GM23338 (cell line): ENCODE measurements around the gene PLCL1. TPM values are rescaled to one million over a fixed set of nuclear protein-coding genes. Genes with fewer than 3 reads are reported as not detected.
A peak's percentile ranks its signal among the peaks of the same experiment; 100 is the strongest.

ENCODE experiments used
- ATAC-seq: fragments of 200-7000 bp; cut with Tn5 transposase; 3 replicates; pipeline ENCODE4 v1.9.1; 2020
- DNase-seq: peaks from one replicate; pipeline ENCODE4 v3.0.0-alpha.2; 2015; ENCODE audit warnings: low spot score
- H2AFZ ChIP-seq: fragments of 200-600 bp; sonication (generic); 2 replicates; pipeline ENCODE4 v1.8.0; 2016; ENCODE audit warnings: antibody characterized with exemption, mild to moderate bottlenecking, moderate library complexity
- H3F3A ChIP-seq: fragments of 200-600 bp; sonication (generic); replicated peaks from 2 replicates; pipeline ENCODE4 v1.8.0; 2017; ENCODE audit warnings: antibody characterized with exemption, mixed run types, low read depth
- H3K27ac ChIP-seq: fragments of 200-600 bp; sonication (generic); 2 replicates; pipeline ENCODE4 v1.6.1; 2016; ENCODE audit warnings: low read depth
- H3K27me3 ChIP-seq: fragments of 200-600 bp; sonication (generic); 2 replicates; pipeline ENCODE4 v1.8.0; 2016; ENCODE audit warnings: mild to moderate bottlenecking, mixed run types, moderate library complexity; ENCODE audit not compliant: insufficient read depth
- H3K36me3 ChIP-seq: fragments of 200-600 bp; sonication (generic); 2 replicates; pipeline ENCODE4 v1.8.0; 2016; ENCODE audit warnings: mild to moderate bottlenecking; ENCODE audit not compliant: insufficient read depth
- H3K4me1 ChIP-seq: fragments of 200-600 bp; sonication (generic); 2 replicates; pipeline ENCODE4 v1.8.0; 2016; ENCODE audit warnings: mild to moderate bottlenecking, moderate library complexity; ENCODE audit not compliant: insufficient read depth
- H3K4me2 ChIP-seq: fragments of 200-600 bp; sonication (generic); 2 replicates; pipeline ENCODE4 v1.7.1; 2017; ENCODE audit warnings: mixed run types
- H3K4me3 ChIP-seq: fragments of 200-600 bp; sonication (generic); 2 replicates; pipeline ENCODE4 v1.6.1; 2016; ENCODE audit warnings: mixed run types
- H3K79me2 ChIP-seq: fragments of 200-600 bp; sonication (generic); replicated peaks from 2 replicates; pipeline ENCODE4 v1.8.0; 2017; ENCODE audit warnings: mild to moderate bottlenecking; ENCODE audit not compliant: insufficient read depth
- H3K9me2 ChIP-seq: fragments of 200-600 bp; sonication (generic); 2 replicates; pipeline ENCODE4 v1.8.0; 2017; ENCODE audit not compliant: insufficient read depth
- H4K20me1 ChIP-seq: fragments of 200-600 bp; sonication (generic); replicated peaks from 2 replicates; pipeline ENCODE4 v1.8.0; 2017; ENCODE audit warnings: mild to moderate bottlenecking; ENCODE audit not compliant: insufficient read depth
- H3K27ac Mint-ChIP-seq: 2 replicates; pipeline ENCODE4 v1.8.0; 2020; ENCODE audit warnings: inconsistent platforms, mild to moderate bottlenecking, moderate library complexity, mixed read lengths
- H3K27me3 Mint-ChIP-seq: 3 replicates; pipeline ENCODE4 v1.8.0; 2022; ENCODE audit warnings: low read depth, mild to moderate bottlenecking, moderate library complexity, mixed read lengths, inconsistent platforms; ENCODE audit not compliant: insufficient read depth, poor library complexity
- H3K36me3 Mint-ChIP-seq: 3 replicates; pipeline ENCODE4 v1.8.0; 2021; ENCODE audit warnings: low read depth, mild to moderate bottlenecking, inconsistent platforms, moderate library complexity, mixed read lengths
- H3K4me1 Mint-ChIP-seq: 3 replicates; pipeline ENCODE4 v1.8.0; 2020; ENCODE audit warnings: mild to moderate bottlenecking, inconsistent platforms, mixed read lengths
- H3K4me3 Mint-ChIP-seq: 3 replicates; pipeline ENCODE4 v1.8.0; 2021; ENCODE audit warnings: moderate library complexity, mild to moderate bottlenecking, inconsistent platforms, mixed read lengths
- H3K9me3 Mint-ChIP-seq: 3 replicates; pipeline ENCODE4 v1.8.0; 2020; ENCODE audit warnings: moderate library complexity, mild to moderate bottlenecking, inconsistent platforms, mixed read lengths
- CREB1 ChIP-seq: fragments of 250-450 bp; sonication (Bioruptor Pico); IDR thresholded peaks from 2 replicates; pipeline ENCODE4 v1.5.0; 2020; ENCODE audit warnings: low read depth, mild to moderate bottlenecking, moderate library complexity
- EZH2 ChIP-seq: fragments of 200-600 bp; sonication (generic); IDR thresholded peaks from one replicate; pipeline ENCODE4 v1.8.0; 2017; ENCODE audit warnings: antibody characterized with exemption, mild to moderate bottlenecking, low read depth; ENCODE audit not compliant: unreplicated experiment
- EZH2phosphoT487 ChIP-seq: fragments of 200-600 bp; sonication (generic); IDR thresholded peaks from one replicate; pipeline ENCODE4 v1.8.1; 2018; ENCODE audit warnings: antibody characterized with exemption; ENCODE audit not compliant: unreplicated experiment
- NANOG ChIP-seq: IDR thresholded peaks from 2 replicates; pipeline ENCODE4 v1.6.1; 2016; ENCODE audit warnings: antibody characterized with exemption, borderline replicate concordance
- POLR2AphosphoS5 ChIP-seq: IDR thresholded peaks from 2 replicates; pipeline ENCODE4 v1.6.1; 2016; ENCODE audit warnings: antibody characterized with exemption, low read depth
- ZNF114 ChIP-seq: fragments of 250-450 bp; sonication (Bioruptor Pico); IDR thresholded peaks from 2 replicates; pipeline ENCODE4 v1.5.0; 2020; ENCODE audit warnings: mild to moderate bottlenecking, moderate library complexity
- ZNF331 ChIP-seq: fragments of 250-450 bp; sonication (Bioruptor Pico); IDR thresholded peaks from 2 replicates; pipeline ENCODE4 v1.5.0; 2020; ENCODE audit warnings: low read depth, mild to moderate bottlenecking, moderate library complexity
- ZNF462 ChIP-seq: fragments of 250-450 bp; sonication (Bioruptor Pico); IDR thresholded peaks from 2 replicates; pipeline ENCODE4 v1.5.0; 2020; ENCODE audit warnings: mild to moderate bottlenecking, moderate library complexity
- polyA plus RNA-seq: library from polyadenylated mRNA; unstranded; fragments of >200 nt; fragmentation: Nextera tagmentation; extraction: Ambion mirVana; gene quantifications from 2 replicates; pipeline ENCODE4 v1.2.1, GENCODE V29; 2016
- total RNA-seq: library from RNA; depleted of rRNA; stranded (reverse); fragments of >200 nt; shearing (Covaris generic); gene quantifications from 2 replicates; pipeline ENCODE4 v1.2.3, GENCODE V29; 2014
- TF ChIP-seq, protein P1 (sequence below), 2 experiments: fragments of 200-600 bp in 1 of 2; sonication (generic) in 1 of 2; conservative IDR thresholded peaks; 2 replicates each; pipeline versions ENCODE4 v1.5.1 to v1.6.1; 2016 to 2017; ENCODE audit warnings: antibody characterized with exemption in 2 of 2, low read depth in 2 of 2, mild to moderate bottlenecking in 2 of 2, moderate library complexity in 1 of 2
- TF ChIP-seq, protein P2 (sequence below): IDR thresholded peaks from one replicate; pipeline ENCODE4 v1.6.1; 2018; ENCODE audit warnings: antibody characterized with exemption; ENCODE audit not compliant: unreplicated experiment

PLCL1 gene
- total and polyA plus RNA-seq, 2 experiments from 2014 or later, result not detected

- Mint-ChIP-seq H3K9me3 (no peaks in the 10 kb centered on the region), H3K4me1 (no peaks in the 10 kb centered on the region; the same call in 2 of the 3 replicates)
- H3K27ac ChIP-seq, result no peak overlapping the region
These were observed 79.1 kb downstream of the PLCL1 start for GRCh38 chr2:197883354-197884032.

GRCh38 chr2:197884252-197884651 is 79.9 kb downstream of the PLCL1 start:
- Mint-ChIP-seq H3K4me3 (no peak overlapping the region), H3K36me3 (no peaks in the 10 kb centered on the region), H3K27ac (no peak overlapping the region), H3K9me3 (no peaks in the 10 kb centered on the region), H3K4me1 (peaks cover 4% of the 10 kb centered on the region; the same call in 2 of the 3 replicates), H3K27me3 (no peaks in the 10 kb centered on the region)
- Histone ChIP-seq H3K9me2 (no peaks in the 10 kb centered on the region), H3K4me3 (no peak overlapping the region), H3K4me2 (no peak overlapping the region), H3K4me1 (peaks cover 3% of the 10 kb centered on the region; the same call in 1 of the 2 replicates), H3K27ac (no peak overlapping the region), H3K79me2 (no peaks in the 10 kb centered on the region), H3F3A (no peaks in the 10 kb centered on the region), H3K36me3 (no peaks in the 10 kb centered on the region), H2AFZ (peak overlapping the region; percentile 25; the same call in 1 of the 2 replicates), H3K27me3 (no peaks in the 10 kb centered on the region), H4K20me1 (no peaks in the 10 kb centered on the region)
- ATAC-seq (no peak), DNase-seq (no peak)
- no peak for TF ChIP-seq EZH2phosphoT487
- TF ChIP-seq NANOG, result no peak
- TF ChIP-seq, protein P1, sequence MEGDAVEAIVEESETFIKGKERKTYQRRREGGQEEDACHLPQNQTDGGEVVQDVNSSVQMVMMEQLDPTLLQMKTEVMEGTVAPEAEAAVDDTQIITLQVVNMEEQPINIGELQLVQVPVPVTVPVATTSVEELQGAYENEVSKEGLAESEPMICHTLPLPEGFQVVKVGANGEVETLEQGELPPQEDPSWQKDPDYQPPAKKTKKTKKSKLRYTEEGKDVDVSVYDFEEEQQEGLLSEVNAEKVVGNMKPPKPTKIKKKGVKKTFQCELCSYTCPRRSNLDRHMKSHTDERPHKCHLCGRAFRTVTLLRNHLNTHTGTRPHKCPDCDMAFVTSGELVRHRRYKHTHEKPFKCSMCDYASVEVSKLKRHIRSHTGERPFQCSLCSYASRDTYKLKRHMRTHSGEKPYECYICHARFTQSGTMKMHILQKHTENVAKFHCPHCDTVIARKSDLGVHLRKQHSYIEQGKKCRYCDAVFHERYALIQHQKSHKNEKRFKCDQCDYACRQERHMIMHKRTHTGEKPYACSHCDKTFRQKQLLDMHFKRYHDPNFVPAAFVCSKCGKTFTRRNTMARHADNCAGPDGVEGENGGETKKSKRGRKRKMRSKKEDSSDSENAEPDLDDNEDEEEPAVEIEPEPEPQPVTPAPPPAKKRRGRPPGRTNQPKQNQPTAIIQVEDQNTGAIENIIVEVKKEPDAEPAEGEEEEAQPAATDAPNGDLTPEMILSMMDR (conservative IDR thresholded peaks at IDR 0.05; ENCODE audit: low read depth in 2 of 2), result no peak
- no peak for TF ChIP-seq ZNF114 (CRISPR knock-in tag)
- TF ChIP-seq ZNF462 (CRISPR knock-in tag), result no peak

More at GRCh38 chr2:197883354-197884032, 79.1 kb downstream of the PLCL1 start:
- no peaks in the 10 kb centered on the region for H3F3A ChIP-seq
- no peaks in the 10 kb centered on the region for H3K79me2 ChIP-seq
- H3K36me3 ChIP-seq, result no peaks in the 10 kb centered on the region
- no peaks in the 10 kb centered on the region for H3K27me3 ChIP-seq
- no peaks in the 10 kb centered on the region; the same call in 1 of the 2 replicates for H3K4me1 ChIP-seq
- H2AFZ ChIP-seq, result no peak overlapping the region
- no peak for DNase-seq
- TF ChIP-seq ZNF114 (CRISPR knock-in tag), result no peak
- no peak for TF ChIP-seq EZH2
- no peak for TF ChIP-seq POLR2AphosphoS5
- no peak for TF ChIP-seq EZH2phosphoT487
- no peak for TF ChIP-seq ZNF331 (CRISPR knock-in tag)
- TF ChIP-seq CREB1, result no peak
- TF ChIP-seq, protein P2, sequence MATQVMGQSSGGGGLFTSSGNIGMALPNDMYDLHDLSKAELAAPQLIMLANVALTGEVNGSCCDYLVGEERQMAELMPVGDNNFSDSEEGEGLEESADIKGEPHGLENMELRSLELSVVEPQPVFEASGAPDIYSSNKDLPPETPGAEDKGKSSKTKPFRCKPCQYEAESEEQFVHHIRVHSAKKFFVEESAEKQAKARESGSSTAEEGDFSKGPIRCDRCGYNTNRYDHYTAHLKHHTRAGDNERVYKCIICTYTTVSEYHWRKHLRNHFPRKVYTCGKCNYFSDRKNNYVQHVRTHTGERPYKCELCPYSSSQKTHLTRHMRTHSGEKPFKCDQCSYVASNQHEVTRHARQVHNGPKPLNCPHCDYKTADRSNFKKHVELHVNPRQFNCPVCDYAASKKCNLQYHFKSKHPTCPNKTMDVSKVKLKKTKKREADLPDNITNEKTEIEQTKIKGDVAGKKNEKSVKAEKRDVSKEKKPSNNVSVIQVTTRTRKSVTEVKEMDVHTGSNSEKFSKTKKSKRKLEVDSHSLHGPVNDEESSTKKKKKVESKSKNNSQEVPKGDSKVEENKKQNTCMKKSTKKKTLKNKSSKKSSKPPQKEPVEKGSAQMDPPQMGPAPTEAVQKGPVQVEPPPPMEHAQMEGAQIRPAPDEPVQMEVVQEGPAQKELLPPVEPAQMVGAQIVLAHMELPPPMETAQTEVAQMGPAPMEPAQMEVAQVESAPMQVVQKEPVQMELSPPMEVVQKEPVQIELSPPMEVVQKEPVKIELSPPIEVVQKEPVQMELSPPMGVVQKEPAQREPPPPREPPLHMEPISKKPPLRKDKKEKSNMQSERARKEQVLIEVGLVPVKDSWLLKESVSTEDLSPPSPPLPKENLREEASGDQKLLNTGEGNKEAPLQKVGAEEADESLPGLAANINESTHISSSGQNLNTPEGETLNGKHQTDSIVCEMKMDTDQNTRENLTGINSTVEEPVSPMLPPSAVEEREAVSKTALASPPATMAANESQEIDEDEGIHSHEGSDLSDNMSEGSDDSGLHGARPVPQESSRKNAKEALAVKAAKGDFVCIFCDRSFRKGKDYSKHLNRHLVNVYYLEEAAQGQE, result no peak
- no peaks in the 10 kb centered on the region for H4K20me1 ChIP-seq
- no peak overlapping the region for H3K4me2 ChIP-seq
- ATAC-seq, result no peak
- H3K27me3 Mint-ChIP-seq, result no peaks in the 10 kb centered on the region
- H3K9me2 ChIP-seq, result no peaks in the 10 kb centered on the region
- no peak overlapping the region for H3K4me3 Mint-ChIP-seq
- no peak overlapping the region for H3K27ac Mint-ChIP-seq
- no peaks in the 10 kb centered on the region for H3K36me3 Mint-ChIP-seq
- H3K4me3 ChIP-seq, result no peak overlapping the region
